GM19328 (cell line): ENCODE results near the gene IP6K2.
"Not testable (repeated sequence)": the region's sequence is repeated elsewhere in the genome, so short reads cannot be mapped to it uniquely, and the experiment has no call there.

Source experiments
- ATAC-seq: cut with Tn5 transposase; IDR thresholded peaks from one replicate; pipeline ENCODE4 v1.9.1; 2021; ENCODE audit warnings: mild to moderate bottlenecking, moderate library complexity; ENCODE audit not compliant: unreplicated experiment

The IP6K2 gene

DNA sequence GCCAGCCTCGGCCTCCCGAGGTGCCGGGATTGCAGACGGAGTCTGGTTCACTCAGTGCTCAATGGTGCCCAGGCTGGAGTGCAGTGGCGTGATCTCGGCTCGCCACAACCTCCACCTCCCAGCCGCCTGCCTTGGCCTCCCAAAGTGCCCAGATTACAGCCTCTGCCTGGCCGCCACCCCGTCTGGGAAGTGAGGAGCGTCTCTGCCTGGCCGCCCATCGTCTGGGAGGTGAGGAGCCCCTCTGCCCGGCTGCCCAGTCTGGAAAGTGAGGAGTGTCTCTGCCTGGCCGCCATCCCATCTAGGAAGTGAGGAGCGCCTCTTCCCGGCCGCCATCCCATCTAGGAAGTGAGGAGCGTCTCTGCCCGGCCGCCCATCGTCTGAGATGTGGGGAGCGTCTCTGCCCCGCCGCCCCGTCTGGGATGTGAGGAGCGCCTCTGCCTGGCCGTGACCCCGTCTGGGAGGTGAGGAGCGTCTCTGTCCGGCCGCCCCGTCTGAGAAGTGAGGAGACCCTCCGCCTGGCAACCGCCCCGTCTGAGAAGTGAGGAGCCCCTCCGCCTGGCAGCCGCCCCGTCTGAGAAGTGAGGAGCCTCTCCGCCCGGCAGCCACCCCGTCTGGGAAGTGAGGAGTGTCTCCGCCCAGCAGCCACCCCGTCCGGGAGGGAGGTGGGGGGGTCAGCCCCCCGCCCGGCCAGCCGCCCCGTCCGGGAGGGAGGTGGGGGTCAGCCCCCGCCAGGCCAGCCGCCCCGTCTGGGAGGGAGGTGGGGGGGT lies 16.9 kb upstream of the IP6K2 start:
- ATAC-seq = not testable (repeated sequence)

DNA sequence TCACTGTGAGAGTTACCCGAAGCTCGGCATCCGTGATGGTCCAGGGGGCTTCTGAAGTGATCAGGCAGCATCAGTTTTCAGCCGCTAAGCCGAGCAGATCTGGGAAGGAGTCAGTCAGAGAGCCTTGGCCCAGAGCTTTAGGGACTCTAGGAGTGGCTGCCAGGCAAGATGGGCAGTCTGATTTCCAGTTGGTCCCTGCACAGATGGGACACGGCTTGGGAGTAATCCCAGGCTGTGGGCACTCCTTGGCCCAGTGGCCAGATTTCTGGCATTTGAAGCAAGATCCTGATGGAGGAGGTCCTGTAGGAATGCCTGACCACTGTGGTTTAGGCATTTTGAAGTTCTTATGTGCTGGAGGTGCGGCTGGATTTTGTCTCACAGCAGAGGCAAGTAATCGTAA lies 10.5 kb upstream of the IP6K2 start:
- no peak for ATAC-seq

DNA sequence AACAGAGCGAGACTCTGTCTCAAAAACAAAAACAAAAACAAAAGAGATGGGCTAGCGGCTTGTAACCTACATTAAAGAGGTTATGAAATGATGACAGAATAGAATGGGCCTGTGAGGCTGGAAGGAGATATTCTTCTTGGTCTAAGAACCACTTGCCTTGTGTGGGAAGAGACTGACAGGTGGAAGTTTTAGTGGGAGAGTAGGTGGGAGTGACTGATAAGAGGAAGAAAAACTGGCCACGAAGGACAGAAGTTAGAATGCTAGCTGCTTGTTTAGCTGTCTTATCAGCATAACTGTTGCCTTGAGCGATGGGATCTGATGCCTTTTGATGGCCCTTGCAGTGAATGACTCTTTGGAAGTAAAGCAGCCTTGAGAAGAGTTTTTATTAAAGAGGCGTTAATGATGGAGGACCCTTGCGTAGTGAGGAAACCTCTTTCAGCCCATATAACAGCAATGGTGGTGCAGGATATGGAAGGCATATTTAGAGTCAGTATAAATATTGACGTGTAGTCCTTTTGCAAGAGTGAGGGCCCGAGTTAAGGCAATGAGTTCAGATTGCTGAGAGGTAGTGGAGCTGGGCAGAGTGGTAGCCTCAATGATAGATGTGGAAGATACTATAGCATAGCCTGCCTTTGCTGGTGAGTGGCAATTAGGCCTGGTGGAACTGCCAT lies 8.3 kb upstream of the IP6K2 start:
- ATAC-seq = not testable (repeated sequence)

DNA sequence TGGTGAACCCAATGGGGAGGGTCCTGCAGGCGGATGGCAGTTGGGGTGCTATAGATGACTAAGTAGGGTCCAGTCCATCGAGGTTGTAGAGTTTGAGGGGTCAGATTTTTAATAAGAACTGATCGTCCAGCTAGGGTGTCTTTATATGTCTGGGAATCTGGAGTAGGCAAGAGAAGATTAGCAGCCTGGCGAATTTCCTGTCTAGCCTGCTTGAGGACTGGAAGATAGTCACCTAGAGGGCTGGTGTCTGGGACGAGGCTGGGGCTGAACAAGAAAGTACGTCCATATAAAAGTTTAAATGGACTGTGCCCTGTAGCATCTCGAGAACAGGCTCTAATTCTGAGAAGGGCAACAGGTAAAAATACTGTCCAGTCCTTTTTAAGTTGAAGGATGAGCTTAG lies 6.7 kb upstream of the IP6K2 start:
- no peak for ATAC-seq

DNA sequence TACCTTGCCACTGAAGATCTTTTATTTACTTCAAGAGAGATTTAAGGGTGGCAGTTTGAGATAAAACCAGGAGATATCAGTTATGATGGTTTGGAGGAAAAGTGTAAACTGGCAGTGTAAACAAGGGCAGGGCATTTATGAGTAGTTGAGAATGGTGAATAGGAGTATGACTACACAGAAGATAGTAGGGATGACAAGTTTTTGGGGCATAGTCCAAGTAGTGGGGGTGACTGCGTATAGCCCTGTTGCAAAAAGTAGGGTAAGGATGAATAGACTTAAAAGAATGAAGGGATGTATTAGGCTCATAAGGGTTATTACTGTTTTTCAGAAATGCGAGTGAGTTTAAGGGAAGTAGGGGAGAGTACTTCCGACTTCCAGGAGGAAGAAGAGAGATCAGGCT lies 6.3 kb upstream of the IP6K2 start:
- ATAC-seq = not testable (repeated sequence)

DNA sequence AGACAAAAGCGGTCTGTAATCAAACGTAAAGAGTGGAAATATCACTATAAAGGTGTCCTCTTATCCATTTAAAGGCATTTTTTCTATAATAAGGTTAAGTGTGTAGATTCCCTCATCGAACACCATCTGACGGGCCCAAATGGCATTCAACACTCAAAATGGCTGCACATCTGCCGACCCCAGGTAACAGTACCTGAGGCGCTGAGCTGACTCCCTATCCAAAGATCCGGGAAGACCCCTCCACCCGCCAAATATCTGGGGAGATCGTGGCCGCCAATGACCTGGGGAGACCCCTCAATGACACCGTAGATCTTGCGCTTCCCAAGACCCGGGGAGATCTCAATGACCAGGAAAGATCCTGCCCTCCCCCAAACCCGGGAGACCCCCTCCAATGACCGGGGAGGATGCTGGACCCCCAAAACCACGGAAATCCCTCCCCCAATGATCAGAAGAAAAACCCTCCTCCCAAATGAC lies 476 bp downstream of the IP6K2 start:
- no peak for ATAC-seq

DNA sequence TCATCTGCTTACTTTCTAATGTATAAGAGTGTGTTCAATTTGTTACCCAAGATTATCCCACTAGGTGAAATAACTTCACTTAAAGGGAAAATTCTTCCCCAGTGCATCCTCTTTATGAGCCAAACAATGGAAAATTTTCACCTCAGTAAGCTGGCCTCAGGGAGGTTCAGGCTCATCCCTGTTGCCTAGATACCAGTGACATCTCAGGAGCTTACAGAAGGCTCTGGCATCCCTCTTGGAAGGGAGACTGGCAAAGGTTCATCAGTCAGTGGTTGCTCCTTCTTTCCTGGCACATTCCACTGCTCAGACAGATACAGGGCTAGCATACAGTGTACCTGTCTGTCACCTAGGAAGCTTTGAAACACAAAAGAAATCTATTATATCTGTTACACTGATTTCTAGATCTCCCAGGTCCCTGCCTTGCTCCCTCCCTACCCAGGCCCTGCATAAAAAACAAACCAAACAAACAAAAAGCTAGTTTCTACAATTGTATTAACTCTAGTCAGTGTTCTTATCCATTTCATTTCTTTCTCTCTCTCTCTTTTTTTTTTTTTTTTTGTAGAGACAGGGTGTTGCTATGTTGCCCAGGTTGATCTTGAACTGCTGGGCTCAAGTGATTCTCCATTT lies 1.7 kb downstream of the IP6K2 start:
- no peak for ATAC-seq

DNA sequence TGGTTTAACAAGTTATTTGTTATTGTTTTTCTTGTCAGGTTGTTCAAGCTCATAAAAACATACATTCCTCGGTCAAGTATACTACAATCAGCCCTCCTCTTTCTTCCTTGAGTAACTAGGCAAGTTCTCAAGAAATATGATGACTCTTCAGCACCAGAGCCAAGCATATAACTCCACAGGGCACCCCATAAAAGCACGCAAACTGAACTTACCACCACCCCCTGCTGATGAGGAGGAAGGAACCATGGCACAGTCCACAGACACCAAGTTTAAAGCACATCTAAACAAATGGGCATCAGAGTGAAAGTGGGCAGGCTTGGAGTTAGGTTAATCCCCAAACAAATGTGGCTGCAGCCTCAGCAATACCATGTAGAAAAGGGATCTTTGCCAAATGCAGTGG lies 5.3 kb downstream of the IP6K2 start:
- no peak for ATAC-seq

DNA sequence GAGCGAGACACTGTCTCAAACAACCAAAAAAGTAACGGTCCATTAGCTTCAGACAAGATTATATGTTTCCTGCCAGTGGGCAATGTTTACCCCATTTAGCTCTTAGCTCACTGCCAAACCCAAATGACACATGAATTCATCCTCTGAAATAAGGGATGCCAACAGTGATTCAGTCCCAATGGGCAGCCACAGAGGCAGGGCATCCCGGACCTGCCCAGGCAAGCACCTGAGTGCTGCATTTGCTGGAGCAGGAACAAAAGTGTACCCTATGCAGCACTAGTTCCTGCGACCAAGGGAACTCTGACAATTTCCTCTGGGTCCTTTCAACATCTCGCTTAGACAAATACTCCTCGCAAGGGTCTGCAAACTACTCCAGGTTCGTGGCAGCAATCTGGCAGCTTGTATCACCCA lies 8.0 kb downstream of the IP6K2 start:
- no peak for ATAC-seq

DNA sequence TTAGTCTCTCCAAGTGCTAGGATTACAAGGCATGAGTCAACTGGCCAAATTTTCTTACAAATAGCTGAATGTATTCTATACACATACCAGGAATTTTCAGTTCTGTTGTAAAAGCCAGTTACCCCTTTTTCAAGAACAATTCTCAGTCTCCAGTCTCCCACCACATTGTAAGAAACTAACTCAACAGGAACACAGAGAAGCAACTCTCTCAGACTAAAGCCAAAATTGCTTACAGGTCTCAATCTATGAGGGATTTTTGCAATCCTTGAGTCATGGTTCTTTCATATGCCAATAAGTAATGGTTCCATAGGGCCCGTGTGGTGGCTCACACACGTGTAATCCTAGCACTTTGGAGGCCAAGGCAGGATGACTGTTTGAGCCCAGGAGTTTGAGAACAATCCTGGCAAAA lies 8.5 kb downstream of the IP6K2 start:
- no peak for ATAC-seq

DNA sequence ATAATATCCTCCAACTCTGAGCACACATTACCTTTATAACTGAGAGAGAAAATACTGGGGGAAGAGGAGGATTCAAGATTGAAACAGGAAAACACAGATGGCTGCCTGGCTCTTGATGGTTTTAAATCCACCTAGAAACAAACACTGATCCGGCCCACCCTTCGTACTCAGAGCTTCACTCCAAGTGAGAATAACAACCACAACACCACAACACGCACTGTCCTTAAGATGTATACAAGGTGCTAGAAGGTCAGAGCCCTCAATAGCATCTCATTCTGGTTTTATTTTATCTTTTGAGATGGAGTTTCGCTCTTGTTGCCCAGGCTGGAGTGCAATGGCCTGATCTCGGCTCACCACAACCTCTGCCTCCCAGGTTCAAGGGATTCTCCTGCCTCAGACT lies 9.9 kb downstream of the IP6K2 start:
- no peak for ATAC-seq

DNA sequence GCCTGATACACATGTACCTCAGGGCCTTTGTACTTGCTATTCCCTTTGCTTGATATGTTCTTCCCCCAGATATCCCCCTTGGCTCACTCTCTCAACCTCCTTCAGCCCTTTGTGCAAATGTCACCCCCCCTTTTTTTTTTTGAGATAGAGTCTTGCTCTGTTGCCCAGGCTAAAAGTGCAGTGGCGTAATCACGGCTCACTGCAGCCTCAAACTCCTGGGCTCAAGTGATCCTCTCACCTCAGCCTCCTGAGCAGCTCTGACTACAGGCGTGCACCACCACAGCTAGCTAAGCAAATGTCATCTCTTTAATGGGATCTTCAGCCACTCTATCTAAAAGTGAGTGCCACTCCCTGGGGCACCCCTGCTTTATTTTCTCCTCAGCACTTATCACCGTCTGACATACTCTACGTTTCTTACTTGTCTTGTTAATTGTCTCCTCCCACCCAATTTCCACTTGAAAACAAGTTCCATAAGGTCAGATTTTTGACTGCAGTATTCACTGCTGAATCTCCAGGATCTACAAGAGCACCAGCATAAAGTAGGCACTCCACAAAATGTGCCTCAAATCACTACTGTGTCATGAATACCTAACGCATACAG lies 14.6 kb downstream of the IP6K2 start:
- no peak for ATAC-seq

DNA sequence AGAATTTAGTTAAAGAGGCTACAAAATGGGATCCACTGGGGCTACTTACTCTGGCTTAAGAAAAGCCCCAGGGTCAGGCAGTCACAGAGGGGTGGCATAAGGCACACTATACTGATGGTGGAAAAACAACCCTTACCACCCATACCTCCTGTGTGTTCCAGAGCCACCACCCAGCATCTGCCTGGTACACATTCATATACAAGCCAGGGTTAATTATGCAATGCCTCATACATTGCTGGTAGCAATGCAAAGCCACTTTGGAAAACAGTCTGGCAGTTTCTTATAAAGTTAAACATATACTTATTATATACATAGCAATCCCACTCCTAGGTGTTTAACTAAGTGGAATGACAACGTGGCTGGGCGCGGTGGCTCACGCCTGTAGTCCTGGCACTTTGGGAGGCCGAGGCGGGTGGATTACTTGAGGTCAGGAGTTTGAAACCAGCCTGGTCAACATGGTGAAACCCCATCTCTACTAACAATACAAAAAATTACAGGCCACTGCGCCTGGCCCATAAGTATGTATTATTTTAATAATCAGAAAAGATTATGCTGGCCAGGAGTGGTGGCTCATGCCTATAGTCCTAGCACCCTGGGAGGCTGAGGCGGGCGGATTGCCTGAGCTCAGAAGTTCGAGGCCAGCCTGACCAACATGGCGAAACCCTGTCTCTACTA lies 16.2 kb downstream of the IP6K2 start:
- ATAC-seq = no peak

DNA sequence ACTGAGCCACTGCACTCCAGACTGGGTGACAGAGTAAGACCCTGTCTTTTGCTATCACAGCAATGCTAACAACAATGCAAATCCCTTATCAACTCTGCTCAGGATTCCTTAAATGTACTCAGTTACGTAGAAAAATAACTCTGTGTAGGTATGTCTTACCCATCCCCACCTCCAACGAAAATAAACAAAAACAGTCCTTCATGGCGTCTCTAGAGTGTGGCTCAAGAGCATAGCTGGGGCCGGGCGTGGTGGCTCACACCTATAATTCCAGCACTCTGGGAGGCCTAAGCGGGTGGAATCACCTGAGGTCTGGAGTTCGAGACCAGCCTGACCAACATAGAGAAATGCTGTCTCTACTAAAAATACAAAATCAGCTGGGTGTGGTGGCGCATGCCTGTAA lies 18.1 kb downstream of the IP6K2 start:
- ATAC-seq = no peak

DNA sequence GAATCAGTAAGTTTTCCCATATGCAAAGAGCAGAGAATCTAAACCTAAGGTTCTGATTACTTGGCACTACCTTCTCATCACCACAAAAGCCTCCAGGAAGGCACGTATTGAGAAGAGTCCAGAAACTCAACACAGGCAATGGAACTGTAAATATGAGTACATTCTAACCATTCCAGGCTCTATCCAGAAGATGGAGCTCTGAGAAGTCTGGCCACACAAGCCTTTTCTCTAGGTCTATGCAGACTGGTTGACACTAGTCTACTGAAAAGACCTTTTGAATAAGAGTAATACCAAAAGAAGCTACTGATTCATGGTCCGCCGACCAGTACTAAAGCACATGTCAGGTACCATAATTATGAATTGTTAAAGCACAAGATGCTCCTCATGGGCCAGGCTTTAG lies 19.1 kb downstream of the IP6K2 start:
- no peak for ATAC-seq

DNA sequence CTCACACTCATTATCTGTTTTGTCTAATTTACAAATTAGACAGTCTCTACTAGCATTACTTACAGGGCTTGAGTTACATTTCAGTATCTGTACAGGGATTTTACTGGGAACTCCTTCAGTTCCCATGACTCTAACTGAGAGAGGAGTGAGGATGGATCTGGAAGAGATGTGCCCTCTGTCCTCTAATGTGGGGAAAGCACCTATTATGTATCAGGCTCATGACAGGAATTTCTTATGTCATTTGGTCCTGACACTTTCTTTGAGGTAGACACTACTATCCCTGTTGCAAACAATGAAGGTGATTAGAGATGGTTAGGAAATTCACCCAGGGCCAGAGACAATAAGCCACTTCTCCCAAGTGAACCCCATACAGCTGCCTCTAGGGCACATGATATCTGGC lies 20.4 kb downstream of the IP6K2 start:
- ATAC-seq = no peak

DNA sequence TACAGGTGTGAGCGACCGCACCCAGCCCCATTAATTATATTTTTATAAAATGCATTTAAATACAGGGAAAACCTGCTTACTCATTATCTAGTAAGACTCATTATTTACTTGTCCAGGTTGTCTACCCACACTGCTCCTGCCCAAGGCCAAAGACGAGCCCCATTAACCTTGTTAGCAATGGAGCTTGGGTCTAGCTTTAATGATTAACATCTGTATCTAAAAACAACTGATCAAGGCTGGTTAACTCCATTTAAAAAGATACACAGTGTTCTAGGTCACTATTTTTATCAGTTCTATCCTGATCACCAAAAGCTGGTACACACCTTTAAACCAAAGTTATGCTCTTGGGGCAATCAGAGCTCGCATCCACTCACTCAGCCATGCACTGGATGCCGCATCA lies 20.9 kb downstream of the IP6K2 start:
- ATAC-seq = no peak

DNA sequence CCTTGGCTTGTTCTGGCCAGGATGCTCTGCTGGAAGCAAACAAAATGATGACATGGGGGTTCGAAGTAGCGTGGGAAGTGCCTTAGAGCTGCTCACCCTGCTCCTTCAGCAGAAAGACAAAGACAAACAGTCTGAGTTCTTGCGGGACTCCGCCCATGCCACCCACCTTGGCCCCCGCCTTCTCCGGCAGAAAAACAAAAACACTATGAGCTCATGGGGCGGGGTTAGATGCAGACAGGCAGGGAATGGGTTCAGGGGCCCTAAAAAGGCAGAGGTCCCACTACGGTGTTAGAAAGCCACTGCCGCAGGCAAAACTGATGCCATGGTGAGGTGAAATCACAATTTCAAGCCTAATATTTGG lies 21.6 kb downstream of the IP6K2 start:
- ATAC-seq = no peak

DNA sequence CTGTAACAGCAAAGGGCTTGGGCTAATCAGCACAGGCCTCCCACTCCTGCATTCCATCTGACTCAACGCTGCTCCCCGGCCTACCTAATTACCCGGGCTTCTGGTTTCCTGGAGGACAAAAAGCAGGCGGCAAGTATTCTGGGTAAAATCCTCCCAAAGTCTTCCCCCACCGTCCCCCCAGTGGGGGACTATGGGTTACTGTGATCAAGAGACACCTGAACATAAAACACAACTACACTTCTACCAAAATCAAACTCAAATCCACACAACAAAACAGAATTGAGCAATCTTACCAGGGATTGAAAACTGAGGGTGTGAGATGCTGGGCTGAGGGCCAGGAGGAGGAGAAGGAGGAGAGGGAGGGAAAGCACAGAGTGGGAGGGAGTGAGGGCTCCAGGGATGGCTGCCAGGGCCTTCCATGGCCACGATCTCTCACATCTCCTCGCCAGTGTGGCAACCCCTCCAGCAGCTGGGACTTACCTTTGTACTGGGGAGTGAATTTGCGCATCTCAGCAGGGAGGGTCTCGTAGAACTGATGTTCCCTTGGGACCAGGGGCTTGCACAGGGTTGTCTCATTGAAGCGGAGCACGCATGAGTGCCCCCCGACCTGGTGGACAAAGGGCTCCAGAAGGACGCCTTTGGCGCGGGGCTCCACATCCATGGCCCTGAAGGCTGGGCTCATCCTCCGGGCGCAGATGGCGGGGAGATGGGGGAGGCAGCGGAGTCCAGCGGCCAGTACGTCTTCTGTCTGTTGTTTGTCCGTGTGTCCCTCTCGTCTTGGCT lies 22.2 kb downstream of the IP6K2 start:
- no peak for ATAC-seq

DNA sequence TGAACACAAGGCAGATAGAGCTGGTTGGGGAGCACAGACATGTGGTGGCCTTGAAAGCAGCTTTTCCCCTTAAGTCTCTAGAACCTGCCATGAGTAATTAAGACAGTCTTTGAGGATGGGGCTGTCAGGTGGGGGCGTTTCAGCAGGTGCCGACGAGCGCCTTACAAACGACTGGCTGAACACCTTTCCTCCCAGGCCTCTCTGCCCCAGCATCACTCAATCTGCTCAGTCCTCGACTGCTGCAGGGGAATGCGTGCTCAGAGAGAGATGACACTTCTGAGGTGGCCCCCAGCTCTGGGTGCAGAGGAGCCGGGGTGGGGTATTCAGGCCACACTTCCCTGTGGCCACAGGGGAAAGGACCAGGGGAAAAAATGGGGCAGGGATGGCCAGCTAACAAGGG lies 23.2 kb downstream of the IP6K2 start:
- no peak for ATAC-seq
